HG03558 (cell line): ENCODE data around the gene CUZD1.
"Not testable (repeated sequence)": the region's sequence is repeated elsewhere in the genome, so short reads cannot be mapped to it uniquely, and the experiment has no call there.

Experiments
- ATAC-seq: cut with Tn5 transposase; IDR thresholded peaks from one replicate; pipeline ENCODE4 v1.9.1; 2021; ENCODE audit warnings: moderate number of reproducible peaks; ENCODE audit not compliant: unreplicated experiment; ENCODE audit errors: extremely low read depth

The CUZD1 gene, protein sequence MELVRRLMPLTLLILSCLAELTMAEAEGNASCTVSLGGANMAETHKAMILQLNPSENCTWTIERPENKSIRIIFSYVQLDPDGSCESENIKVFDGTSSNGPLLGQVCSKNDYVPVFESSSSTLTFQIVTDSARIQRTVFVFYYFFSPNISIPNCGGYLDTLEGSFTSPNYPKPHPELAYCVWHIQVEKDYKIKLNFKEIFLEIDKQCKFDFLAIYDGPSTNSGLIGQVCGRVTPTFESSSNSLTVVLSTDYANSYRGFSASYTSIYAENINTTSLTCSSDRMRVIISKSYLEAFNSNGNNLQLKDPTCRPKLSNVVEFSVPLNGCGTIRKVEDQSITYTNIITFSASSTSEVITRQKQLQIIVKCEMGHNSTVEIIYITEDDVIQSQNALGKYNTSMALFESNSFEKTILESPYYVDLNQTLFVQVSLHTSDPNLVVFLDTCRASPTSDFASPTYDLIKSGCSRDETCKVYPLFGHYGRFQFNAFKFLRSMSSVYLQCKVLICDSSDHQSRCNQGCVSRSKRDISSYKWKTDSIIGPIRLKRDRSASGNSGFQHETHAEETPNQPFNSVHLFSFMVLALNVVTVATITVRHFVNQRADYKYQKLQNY

DNA sequence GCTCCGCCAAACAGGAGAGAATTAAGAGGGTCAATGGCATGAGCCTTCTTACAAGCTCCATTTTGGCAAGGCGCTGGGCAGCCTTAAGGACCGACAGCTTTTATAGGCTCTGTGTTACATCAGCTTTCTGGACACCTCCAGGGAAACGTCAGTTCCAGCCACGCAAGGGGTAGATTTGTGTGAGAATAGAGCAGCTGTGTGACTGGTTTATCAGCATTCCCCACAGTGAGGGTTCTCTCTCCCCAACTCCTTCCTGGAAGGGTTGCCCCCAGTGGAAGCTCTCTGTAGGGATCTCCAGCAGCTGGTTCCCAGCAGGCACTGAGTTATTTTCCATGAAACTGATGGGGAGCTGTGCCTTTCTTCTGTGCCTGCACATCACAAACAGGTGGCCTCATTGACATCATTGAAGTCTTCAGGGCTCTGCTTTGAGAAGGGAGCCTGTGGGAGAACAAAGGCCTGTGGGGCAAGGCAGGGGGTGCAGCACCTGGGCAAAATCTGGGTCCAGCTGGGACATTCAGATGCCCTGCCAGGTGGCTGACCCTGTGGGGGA lies at the start of gene CUZD1:
CUZD1 (minus strand) TSS at position 75 of the 550 bp plus-strand sequence; CDS start at position 61, 14 bp downstream.
- no peak for ATAC-seq

- ATAC-seq = no peak
Measured at GRCh38 chr10:122894261-122894944, 48.7 kb upstream of the CUZD1 start.

GRCh38 chr10:122884166-122884565 lies 38.5 kb upstream of the CUZD1 start:
- no peak for ATAC-seq

- ATAC-seq = no peak
Measured at GRCh38 chr10:122882766-122883165, 37.1 kb upstream of the CUZD1 start.

- ATAC-seq = peak; percentile 50
Measured at GRCh38 chr10:122879339-122880273, 33.9 kb upstream of the CUZD1 start, which contains the start of gene FAM24B. FAM24B (minus strand) TSS chr10:122879581; CDS start chr10:122850515, 29,066 bp downstream.

DNA sequence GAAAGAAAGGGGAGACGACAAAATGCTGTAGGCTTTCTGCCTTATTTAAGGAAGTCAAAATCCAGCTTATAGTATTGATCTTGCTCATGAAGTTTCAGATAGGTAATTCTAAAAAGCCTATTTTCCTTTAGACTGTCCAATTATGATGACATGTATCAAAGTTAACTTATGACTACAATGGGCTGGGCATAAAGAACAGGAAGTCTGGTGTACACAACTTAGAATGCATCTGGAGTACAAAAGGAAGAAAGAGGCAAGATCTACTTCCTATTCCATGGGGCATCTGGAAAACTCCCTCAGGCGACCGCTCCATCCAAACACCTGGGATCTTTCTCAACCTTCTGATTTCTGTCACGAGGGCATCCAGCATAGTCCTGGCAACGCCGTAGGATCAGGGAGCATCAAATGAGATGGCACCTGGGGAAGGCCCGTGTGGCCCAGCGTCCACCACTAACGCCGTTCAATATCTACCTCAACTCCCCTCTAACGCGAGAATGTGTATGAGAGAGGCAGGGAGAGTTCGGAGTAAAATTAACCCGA lies 33.2 kb upstream of the CUZD1 start:
- ATAC-seq = no peak

GRCh38 chr10:122877264-122877663 lies 31.6 kb upstream of the CUZD1 start:
- ATAC-seq = no peak

DNA sequence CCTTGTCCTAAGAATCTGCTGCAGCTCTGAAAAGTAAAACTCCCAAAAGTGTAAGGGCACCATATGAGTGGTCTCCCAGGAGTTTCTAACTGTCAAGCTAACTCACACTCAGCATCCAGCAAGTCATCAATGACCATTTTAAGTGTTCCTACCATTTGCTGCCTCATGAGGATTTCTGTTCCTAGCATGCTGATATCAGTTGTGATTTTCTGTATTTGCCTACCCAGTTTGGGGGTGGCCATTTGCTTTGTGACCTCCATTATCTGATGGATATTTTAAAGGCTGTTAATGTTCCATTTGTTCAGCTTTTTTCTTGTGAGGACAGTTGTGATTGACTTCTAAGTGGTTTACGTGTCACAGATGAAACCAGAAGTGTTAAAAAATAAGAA lies 30.8 kb upstream of the CUZD1 start:
- ATAC-seq = no peak

- ATAC-seq = no peak
Measured at GRCh38 chr10:122875843-122876466, 30.3 kb upstream of the CUZD1 start.

- not testable (repeated sequence) for ATAC-seq
Measured at GRCh38 chr10:122871947-122872346, 26.3 kb upstream of the CUZD1 start.

- not testable (repeated sequence) for ATAC-seq
Measured at GRCh38 chr10:122868768-122869167, 23.1 kb upstream of the CUZD1 start.

DNA sequence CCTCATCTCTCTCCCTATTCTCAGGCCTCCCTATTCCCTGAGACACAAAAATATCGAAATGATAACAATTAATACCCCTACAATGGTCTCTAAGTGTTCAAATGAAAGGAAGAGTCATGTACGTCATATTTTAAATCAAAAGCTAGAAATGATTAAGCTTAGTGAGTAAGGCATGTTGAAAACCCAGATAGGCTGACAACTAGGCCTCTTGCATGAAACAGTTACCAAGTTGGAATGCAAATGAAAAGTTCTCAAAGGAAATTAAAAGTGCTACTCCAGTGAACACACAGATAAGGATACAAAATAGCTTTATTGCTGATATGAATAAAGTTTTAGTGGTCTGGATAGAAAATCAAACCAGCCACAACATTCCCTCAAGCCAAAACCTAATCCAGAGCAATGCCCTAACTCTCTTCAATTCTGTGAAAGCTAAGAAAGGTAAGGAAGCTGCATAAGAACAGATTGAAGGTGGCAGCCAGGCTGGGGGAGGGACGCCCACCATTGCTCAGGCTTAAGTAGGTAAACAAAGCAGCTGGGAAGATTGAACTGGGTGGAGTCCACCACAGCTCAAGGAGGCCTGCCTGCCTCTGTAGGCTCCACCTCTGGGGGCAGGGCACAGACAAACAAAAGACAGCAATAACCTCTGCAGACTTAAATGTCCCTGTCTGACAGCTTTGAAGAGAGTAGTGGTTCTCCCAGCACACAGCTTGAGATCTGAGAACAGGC lies 21.3 kb upstream of the CUZD1 start:
- ATAC-seq = not testable (repeated sequence)

GRCh38 chr10:122864901-122865300 lies 19.2 kb upstream of the CUZD1 start:
- ATAC-seq = no peak

- ATAC-seq = no peak
Measured at GRCh38 chr10:122864194-122864592, 18.5 kb upstream of the CUZD1 start.

DNA sequence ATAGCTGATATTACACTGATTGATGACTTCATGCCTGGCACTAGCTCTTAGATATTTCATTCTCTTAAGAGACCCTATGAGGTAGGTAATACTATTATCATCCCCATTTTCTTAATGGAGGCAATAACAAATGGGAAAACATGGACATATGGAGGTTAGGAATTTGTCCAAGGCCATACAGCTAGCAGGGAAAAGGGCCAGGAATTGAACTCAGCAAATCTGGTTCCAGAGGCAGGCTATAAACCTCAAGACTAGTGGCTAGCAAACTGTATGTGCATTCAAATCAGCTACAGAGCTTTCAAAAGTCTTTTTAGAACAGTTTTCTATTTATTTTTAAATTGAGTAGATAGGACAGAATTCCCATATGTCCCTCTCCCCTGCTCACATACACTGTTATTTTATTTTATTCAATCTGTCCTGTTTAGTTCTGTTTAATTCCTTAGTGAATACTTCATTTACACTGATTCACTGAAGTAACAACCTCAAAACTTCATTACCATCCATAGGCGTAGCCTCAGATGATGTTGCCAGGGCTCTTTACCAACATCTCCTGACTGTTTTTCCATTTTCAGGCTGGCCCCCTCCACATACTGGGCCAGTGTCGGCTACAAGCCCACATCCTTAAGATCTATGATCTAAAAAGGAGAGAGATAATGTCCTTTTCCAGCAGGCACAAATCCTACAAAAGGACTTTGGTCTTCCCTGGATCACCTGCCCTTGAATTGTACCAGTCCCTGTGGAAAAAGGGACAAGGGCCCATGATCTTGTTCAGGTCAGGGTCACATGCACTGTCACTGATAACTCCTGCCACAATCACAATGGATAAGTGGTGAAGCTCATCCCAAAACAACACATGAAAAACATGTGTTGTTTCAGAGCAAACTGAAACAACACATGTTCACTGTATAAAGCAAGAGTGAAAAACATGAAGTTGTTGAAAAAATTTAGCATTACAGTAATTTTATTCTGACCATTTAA lies 17.8 kb upstream of the CUZD1 start:
- ATAC-seq = no peak

DNA sequence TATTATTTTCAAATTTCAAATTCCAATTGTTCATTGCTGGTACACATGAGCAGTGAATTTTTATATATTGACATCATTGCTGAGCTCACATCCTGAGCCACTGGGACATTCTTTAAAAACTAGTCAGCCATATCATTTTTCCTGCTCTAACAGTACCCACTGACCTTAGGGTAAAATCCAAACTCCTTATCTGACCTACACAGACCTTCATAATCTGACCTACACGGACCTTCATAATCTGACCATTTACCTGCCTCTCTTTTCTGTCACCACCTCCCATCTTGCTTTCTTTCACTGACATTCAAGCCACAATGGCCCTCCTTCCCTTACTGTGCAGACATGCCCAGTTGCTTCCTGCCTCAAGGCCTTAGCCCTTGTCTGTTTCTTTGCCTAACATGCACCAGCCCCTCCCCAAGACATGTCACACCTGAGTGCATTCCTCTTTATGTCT lies 16.1 kb upstream of the CUZD1 start:
- no peak for ATAC-seq

GRCh38 chr10:122859527-122859926 lies 13.9 kb upstream of the CUZD1 start:
- no peak for ATAC-seq
